Transverse colon (tissue), 4 donors: Measurements from ENCODE around the gene FANCG. TPM values are rescaled to one million over a fixed set of nuclear protein-coding genes. Genes with fewer than 3 reads are reported as not detected.

Experiments used
- DNase-seq: peaks from one replicate; pipeline ENCODE4 v3.0.0-alpha.2; 2019
- H3K27ac ChIP-seq, 4 donors: fragments of 200-600 bp; sonication (generic); 2 replicates each; pipeline ENCODE4 v1.5.1; 2016 to 2018; ENCODE audit warnings: inconsistent platforms in 4 of 4
- H3K27me3 ChIP-seq: fragments of 200-600 bp; sonication (generic); 2 replicates; pipeline ENCODE4 v1.5.1; 2017; ENCODE audit warnings: inconsistent platforms
- H3K36me3 ChIP-seq, 4 donors: fragments of 200-600 bp; sonication (generic); 2 replicates each; pipeline ENCODE4 v1.5.1; 2017 to 2019; ENCODE audit warnings: inconsistent platforms in 4 of 4
- H3K4me1 ChIP-seq, 4 donors: fragments of 200-600 bp; sonication (generic); 2 replicates each; pipeline ENCODE4 v1.5.1; 2017 to 2020; ENCODE audit warnings: inconsistent platforms in 4 of 4
- H3K4me3 ChIP-seq, 4 donors: fragments of 200-600 bp; sonication (generic); 1 replicate in 1 of 4; 2 replicates in 3 of 4; pipeline versions ENCODE4 v1.5.1 to v1.6.1; 2017 to 2019; ENCODE audit warnings: inconsistent platforms in 4 of 4
- H3K9me3 ChIP-seq, 2 donors: fragments of 200-600 bp; sonication (generic); 2 replicates each; pipeline ENCODE4 v1.5.1; 2017 to 2019; ENCODE audit warnings: inconsistent platforms in 2 of 2
- EP300 ChIP-seq: sonication (generic); formaldehyde crosslinking; IDR thresholded peaks from one replicate; pipeline ENCODE4 v1.6.1; 2017; ENCODE audit warnings: antibody characterized with exemption, low read depth
- POLR2A ChIP-seq: fragments of 450-650 bp; IDR thresholded peaks from one replicate; pipeline ENCODE4 v1.6.1; 2016; ENCODE audit warnings: antibody characterized with exemption, mild to moderate bottlenecking, moderate library complexity
- POLR2AphosphoS5 ChIP-seq, 3 donors: sonication (generic); formaldehyde crosslinking; IDR thresholded peaks; one replicate each; pipeline ENCODE4 v1.6.1; 2016; ENCODE audit warnings: antibody characterized with exemption in 3 of 3
- WGBS, 2 donors: methylation state at CpG; one replicate each; pipeline ENCODE4 v1.1.5; 2018; ENCODE audit warnings: low coverage in 1 of 2; 5-methylcytosine and 5-hydroxymethylcytosine counted together
- in situ Hi-C, 4 donors: fragments of 200-750 bp; cut with MboI; loops; one replicate each; pipeline versions ENCODE4 v1.15.0 to v1.15.1; 2017; ENCODE audit warnings: low sequenced_read_pairs in 3 of 4, low pct_ligation_motif_present in 1 of 4, low pct_unique_long_range_greater_than_20kb in 1 of 4
- intact Hi-C: fragments of 100-400 bp; cut with DNase I; formaldehyde crosslinking; loops from one replicate; pipeline ENCODE4 v1.15.1; 2023; ENCODE audit warnings: low total_unique reads
- total RNA-seq, 4 donors: library from RNA; depleted of rRNA; stranded (reverse); fragments of >200 nt; gene quantifications; one replicate each; pipeline ENCODE4 v1.1.0, GENCODE V29; 2016
- TF ChIP-seq, protein P1 (sequence below), 5 experiments: fragments of 200-600 bp in 3 of 5; fragments of 450-650 bp in 2 of 5; sonication (generic) in 3 of 5; IDR thresholded peaks; 1 replicate in 2 of 5; 2 replicates in 3 of 5; pipeline ENCODE4 v1.5.1; 2016 to 2017; ENCODE audit warnings: antibody characterized with exemption in 5 of 5, inconsistent platforms in 3 of 5, mild to moderate bottlenecking in 2 of 5, moderate library complexity in 1 of 5

Gene FANCG
- total RNA-seq, 4 donors from 2014 or later, result 6.6 to 90.0 (median 51.6) TPM

DNA sequence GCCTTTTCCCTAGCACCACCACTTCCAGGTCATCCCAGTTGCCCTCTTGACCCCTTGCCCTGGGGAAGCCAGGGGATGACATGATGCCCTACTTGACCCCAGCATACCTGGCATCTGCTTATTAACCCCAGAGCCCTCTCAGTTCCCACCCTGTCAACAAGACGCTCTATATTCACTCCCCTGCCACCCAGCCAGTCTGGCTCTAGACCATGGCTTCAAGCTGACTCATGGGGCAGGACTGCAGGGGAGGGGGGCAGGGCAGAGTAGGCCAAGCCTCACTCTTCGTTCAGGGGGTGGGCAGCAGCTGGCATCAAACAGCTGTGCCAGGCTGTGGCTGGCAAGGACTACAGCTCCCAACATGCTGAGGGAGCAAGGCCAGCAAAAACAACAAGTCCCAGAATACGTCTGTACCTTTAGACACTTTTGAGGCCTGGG lies 30.6 kb upstream of the FANCG start:
- DNase-seq, result no peak
- in situ Hi-C loops, result loop anchor here (10.0 to 25.0 kb wide), 4 partner anchors 144 to 452 kb away; a partner anchor contains a TSS
- Histone ChIP-seq H3K36me3 (peaks cover 0 to 27% (median 4%) of the 10 kb centered on the region in 4 donors), H3K27ac (peak overlapping the region; percentile 84 to 96 (median 88)), H3K27me3 (no peaks in the 10 kb centered on the region), H3K4me3 (peak overlapping the region in 2 of 4 donors; percentile 71 to 82), H3K9me3 (no peaks in the 10 kb centered on the region), H3K4me1 (peaks cover 34 to 49% (median 47%) of the 10 kb centered on the region in 4 donors)
- no peak for TF ChIP-seq EP300
- TF ChIP-seq, protein P1, sequence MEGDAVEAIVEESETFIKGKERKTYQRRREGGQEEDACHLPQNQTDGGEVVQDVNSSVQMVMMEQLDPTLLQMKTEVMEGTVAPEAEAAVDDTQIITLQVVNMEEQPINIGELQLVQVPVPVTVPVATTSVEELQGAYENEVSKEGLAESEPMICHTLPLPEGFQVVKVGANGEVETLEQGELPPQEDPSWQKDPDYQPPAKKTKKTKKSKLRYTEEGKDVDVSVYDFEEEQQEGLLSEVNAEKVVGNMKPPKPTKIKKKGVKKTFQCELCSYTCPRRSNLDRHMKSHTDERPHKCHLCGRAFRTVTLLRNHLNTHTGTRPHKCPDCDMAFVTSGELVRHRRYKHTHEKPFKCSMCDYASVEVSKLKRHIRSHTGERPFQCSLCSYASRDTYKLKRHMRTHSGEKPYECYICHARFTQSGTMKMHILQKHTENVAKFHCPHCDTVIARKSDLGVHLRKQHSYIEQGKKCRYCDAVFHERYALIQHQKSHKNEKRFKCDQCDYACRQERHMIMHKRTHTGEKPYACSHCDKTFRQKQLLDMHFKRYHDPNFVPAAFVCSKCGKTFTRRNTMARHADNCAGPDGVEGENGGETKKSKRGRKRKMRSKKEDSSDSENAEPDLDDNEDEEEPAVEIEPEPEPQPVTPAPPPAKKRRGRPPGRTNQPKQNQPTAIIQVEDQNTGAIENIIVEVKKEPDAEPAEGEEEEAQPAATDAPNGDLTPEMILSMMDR (IDR thresholded peaks at IDR 0.05), result no peak
- no peak for TF ChIP-seq POLR2A
- TF ChIP-seq POLR2AphosphoS5 (IDR thresholded peaks at IDR 0.05), result no peak
- WGBS, 2 donors, result 49% methylated on average over 3 of the region's 3 CpGs; no CpG with 5 or more reads in 1 of the 2 donors
- intact Hi-C loops, result no loop called here

DNA sequence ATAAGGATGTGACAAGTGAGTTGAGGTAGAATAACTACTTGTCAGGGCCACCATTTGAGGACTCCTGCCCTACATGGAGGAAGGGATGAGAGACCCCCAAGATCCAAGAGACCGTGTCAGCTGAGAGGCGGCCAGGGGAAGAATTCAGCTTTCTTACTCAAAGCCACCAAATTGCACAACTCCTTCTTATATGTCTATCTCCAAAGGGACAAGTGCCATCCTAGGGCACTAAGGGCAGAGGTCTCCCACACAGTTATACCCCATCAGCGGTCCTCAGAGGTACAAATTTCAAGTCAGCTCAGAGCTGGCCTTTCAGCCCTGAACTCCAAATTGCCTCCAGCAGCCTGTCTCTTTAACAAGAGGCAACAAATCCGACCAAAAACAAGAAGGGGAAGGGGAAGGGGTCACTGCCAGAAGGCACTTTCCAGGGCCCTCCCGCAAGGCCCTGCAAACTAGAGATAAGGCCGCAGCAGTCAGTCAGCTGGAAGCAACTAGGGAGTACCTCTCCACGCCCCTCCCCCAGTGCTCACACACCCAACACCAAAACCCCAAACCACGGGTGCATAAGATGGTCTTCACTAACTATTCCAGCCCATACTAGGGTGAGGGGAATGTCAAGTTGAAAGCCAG lies 29.3 kb upstream of the FANCG start:
- no peaks in the 10 kb centered on the region for H3K27me3 ChIP-seq
- no peak overlapping the region for H3K4me3 ChIP-seq
- DNase-seq, result no peak
- no peak overlapping the region for H3K27ac ChIP-seq
- WGBS, 2 donors, result 78% methylated on average over 7 of the region's 8 CpGs; no CpG with 5 or more reads in 1 of the 2 donors
- intact Hi-C loops, result no loop called here
- peaks cover 22 to 36% (median 34%) of the 10 kb centered on the region in 4 donors for H3K4me1 ChIP-seq
- in situ Hi-C loops, result loop anchor here in 1 of 4 donors (25.0 kb wide), 1 partner anchor 453 kb away; a partner anchor contains a TSS
- no peaks in the 10 kb centered on the region for H3K9me3 ChIP-seq
- H3K36me3 ChIP-seq, result peaks cover 0 to 37% (median 8%) of the 10 kb centered on the region in 4 donors
- TF ChIP-seq, protein P1 (IDR thresholded peaks at IDR 0.05), result no peak
- no peak for TF ChIP-seq EP300

DNA sequence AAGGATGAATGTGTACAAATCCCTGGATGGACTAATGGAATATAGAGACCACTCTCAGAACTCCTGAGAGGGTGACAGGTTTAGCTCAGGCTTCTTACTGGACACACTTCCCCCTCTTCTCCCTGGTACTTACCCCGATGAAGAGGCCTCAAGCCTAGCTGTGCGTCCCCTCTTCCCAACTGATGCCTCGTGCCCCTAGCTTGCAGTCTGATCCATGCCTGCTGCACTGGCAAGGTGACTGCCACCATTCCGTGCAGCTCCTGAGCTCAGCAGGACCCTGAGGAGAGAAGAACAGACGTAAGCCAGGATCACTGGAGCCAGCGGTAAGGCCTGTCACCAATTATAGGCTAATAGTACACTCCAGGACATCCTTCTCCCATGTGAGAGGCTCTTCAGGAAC lies 28.7 kb upstream of the FANCG start:
- H3K27me3 ChIP-seq, result no peaks in the 10 kb centered on the region
- intact Hi-C loops (no loop called here), in situ Hi-C loops (loop anchor here in 1 of 4 donors (25.0 kb wide), 1 partner anchor 454 kb away; a partner anchor contains a TSS)
- 90% methylated on average over 6 of the region's 6 CpGs; no CpG with 5 or more reads in 1 of the 2 donors for WGBS, 2 donors
- peaks cover 0 to 37% (median 8%) of the 10 kb centered on the region in 4 donors for H3K36me3 ChIP-seq
- H3K9me3 ChIP-seq, result no peaks in the 10 kb centered on the region
- DNase-seq, result no peak
- H3K4me3 ChIP-seq, result no peak overlapping the region
- TF ChIP-seq EP300 (no peak), POLR2AphosphoS5 (IDR thresholded peaks at IDR 0.05) (no peak), POLR2A (no peak)
- TF ChIP-seq, protein P1 (IDR thresholded peaks at IDR 0.05), result no peak
- H3K27ac ChIP-seq, result no peak overlapping the region
- H3K4me1 ChIP-seq, result peaks cover 17 to 36% (median 32%) of the 10 kb centered on the region in 4 donors

DNA sequence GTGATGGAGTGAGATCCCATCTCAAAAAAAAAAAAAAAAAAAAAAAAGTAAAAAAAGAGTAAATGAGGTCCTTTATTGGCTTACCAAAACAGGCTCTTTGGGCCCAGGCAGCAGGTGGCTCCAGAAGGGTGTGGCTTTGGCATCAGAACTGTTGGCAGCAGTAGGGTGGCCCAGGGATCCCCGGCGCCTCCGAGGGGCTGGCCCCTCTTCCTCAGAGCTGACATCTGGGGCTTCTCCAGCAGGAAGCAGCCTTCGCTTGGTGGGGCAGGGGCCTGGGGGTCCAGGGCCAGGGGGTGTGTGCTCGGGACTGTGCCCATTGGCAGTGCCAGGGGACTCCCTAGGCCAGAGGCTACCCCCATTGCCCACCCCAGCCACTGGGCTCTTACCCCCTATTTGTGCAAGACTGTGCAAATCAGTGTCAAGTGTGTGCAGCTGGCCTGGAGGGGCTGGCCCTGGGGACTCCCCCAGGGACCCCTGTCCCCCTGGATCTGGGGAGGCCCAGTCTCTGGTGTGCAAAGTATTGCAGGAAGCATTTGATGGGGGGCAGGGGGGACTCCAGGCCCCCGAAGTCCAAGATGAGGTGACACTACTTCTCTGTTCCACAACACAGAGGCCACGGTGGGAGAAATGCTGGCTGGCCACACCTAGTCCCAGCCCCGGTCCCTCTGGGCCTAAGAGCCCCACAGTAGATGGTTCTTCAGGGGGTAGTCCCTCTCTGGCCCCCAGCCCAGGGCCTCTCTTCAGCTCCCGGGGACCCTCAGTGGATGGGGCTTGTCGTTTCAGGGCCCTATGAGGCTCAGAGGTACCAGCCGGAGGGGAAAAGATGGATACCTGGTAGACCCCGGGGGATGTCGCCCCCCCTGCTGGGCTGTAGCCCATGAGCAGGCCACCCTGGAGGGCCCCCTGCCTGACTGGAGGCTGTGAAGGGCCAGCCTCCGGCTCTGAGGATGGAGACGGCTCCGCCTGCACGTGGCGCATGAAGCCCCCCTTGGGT lies 27.9 kb upstream of the FANCG start:
- no peaks in the 10 kb centered on the region for H3K27me3 ChIP-seq
- peaks cover 0 to 37% (median 8%) of the 10 kb centered on the region in 4 donors for H3K36me3 ChIP-seq
- DNase-seq, result no peak
- WGBS, 2 donors, result 56 to 78% methylated on average over 3 to 13 of the region's 18 CpGs
- peaks cover 15 to 30% (median 28%) of the 10 kb centered on the region in 4 donors for H3K4me1 ChIP-seq
- TF ChIP-seq EP300 (no peak), POLR2A (no peak)
- TF ChIP-seq, protein P1 (IDR thresholded peaks at IDR 0.05), result no peak
- no peak overlapping the region for H3K4me3 ChIP-seq
- no peaks in the 10 kb centered on the region for H3K9me3 ChIP-seq
- intact Hi-C loops (no loop called here), in situ Hi-C loops (loop anchor here in 1 of 4 donors (25.0 kb wide), 1 partner anchor 455 kb away; a partner anchor contains a TSS)
- H3K27ac ChIP-seq, result no peak overlapping the region
